ENCODE results near the gene FAM83C.

GRCh38 chr20:35291654-35292503, at the start of gene FAM83C:
- TF ChIP-seq CTCF (IDR thresholded peaks at IDR 0.05) (no peak), POLR2A (IDR thresholded peaks at IDR 0.05) (no peak)
